Glutamatergic neuron (in vitro differentiated cells): Measurements from ENCODE around the gene BCKDHA. TPM values are rescaled to one million over a fixed set of nuclear protein-coding genes. Genes with fewer than 3 reads are reported as not detected.

Source experiments
- DNase-seq: peaks from one replicate; pipeline ENCODE4 v3.0.0; 2022
- H3K27ac Mint-ChIP-seq: one replicate; pipeline ENCODE4 v1.8.0; 2020; ENCODE audit warnings: mild to moderate bottlenecking, mixed read lengths, inconsistent platforms; ENCODE audit not compliant: unreplicated experiment
- H3K27me3 Mint-ChIP-seq: one replicate; pipeline ENCODE4 v1.8.0; 2020; ENCODE audit warnings: mild to moderate bottlenecking, moderate library complexity, mixed read lengths, inconsistent platforms; ENCODE audit not compliant: unreplicated experiment
- H3K36me3 Mint-ChIP-seq: one replicate; pipeline ENCODE4 v1.8.0; 2020; ENCODE audit warnings: mild to moderate bottlenecking, mixed read lengths, inconsistent platforms; ENCODE audit not compliant: unreplicated experiment
- H3K4me1 Mint-ChIP-seq: one replicate; pipeline ENCODE4 v1.8.0; 2020; ENCODE audit warnings: mild to moderate bottlenecking, low read depth, mixed read lengths, inconsistent platforms; ENCODE audit not compliant: unreplicated experiment
- H3K4me3 Mint-ChIP-seq: one replicate; pipeline ENCODE4 v1.8.0; 2020; ENCODE audit warnings: mild to moderate bottlenecking, mixed read lengths, inconsistent platforms; ENCODE audit not compliant: unreplicated experiment
- H3K9me3 Mint-ChIP-seq: one replicate; pipeline ENCODE4 v1.8.0; 2020; ENCODE audit warnings: mild to moderate bottlenecking, moderate library complexity, mixed read lengths, inconsistent platforms; ENCODE audit not compliant: unreplicated experiment
- CTCF ChIP-seq: fragments of 200-600 bp; sonication (generic); IDR thresholded peaks from one replicate; pipeline ENCODE4 v1.5.0; 2021; ENCODE audit not compliant: partially characterized antibody, unreplicated experiment
- total RNA-seq: library from RNA; stranded (reverse); fragmentation: NEBNext Ultra II Directional; extraction: Animal tissue kit (Norgen Biotek cat#: 25700); gene quantifications from one replicate; pipeline ENCODE4 v1.2.1, GENCODE V29; 2021; ENCODE audit not compliant: unreplicated experiment

BCKDHA gene
- total RNA-seq, 1 donor from 2014 or later = 11.0 TPM

DNA sequence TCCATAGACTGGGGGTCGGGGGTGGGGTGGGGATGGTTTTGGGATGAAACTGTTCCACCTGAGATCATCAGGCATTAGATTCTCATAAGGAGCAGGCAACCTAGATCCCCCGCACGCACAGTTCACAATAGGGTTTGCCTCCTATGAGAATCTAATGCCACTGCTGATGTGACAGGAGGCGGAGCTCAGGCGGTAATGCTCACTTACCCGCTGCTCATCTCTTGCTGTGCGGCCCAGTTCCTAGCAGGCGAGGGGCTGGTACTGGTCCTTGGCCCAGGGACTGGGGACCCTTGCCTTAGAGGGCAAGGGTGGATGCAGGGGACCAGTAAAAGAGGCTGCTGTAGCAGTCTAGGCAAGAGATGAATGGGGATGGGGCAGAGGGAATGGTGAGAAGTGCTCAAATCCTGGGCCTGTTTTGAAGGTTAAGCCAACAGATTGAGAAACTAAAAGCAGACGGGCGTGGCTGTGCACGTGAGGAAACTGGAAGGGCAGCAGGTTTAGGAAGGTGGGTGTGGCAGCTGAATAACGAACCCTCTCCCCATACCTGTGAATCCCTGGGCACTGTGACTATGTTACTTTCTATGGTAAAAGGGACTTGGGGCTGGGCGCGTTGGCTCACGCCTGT lies 43.8 kb downstream of the BCKDHA start:
- Mint-ChIP-seq H3K27ac (no peak overlapping the region), H3K9me3 (peaks cover 2% of the 10 kb centered on the region), H3K4me3 (no peak overlapping the region), H3K27me3 (peaks cover 8% of the 10 kb centered on the region), H3K4me1 (peaks cover 5% of the 10 kb centered on the region), H3K36me3 (peaks cover 4% of the 10 kb centered on the region)
- no peak for TF ChIP-seq CTCF
- DNase-seq = no peak

DNA sequence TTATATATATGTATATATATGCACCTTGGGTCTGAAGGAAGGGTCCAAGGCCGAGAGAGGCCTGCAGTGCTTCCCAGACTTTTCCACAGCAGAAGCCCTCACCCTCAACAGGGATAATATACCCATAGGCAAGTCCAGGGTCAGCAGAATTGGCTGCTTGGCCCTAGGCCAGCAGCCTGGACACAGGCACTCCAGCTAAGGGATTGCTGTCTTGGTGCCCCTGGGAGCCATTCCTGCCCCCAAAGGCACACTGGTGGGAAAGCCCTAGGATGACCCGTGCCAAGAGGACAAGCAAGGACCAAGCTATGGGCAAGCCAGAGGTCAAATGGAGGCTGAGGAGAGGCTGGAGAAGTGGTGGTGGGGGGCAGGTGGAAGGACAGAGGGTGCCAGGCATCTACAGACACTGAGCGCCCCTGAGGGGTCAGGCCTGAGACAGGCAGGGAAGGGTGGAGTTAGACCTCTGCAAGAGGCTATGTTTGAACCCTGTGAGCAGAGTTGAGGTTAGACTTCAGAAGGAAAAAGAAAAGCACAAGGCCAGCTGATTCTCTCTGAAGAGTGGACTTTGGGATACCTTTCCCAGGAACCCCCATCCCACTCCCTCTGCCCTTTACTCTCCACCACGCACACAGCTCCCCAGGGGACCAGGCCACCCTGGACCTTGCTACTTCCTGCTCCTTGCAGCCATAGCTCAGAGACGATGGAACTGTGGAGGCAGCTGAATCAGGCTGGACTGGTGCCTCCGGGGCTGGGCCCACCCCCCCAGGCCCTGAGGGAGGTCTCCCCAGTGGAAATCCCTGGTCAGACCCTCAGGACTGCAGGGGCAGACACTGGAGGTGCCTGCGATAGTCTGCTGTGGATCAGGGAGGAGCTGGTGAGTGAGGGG lies 45.1 kb downstream of the BCKDHA start, which contains the start of gene ERICH4:
Gene ERICH4 (plus strand): TSS at position 684 of the 883 bp plus-strand sequence. CDS start 14 bp downstream, at position 698.
- peak within 1 kb of the TSS; percentile 52 for H3K4me3 Mint-ChIP-seq
- H3K9me3 Mint-ChIP-seq = no peaks in the 10 kb centered on the region
- H3K4me1 Mint-ChIP-seq = peaks cover 5% of the 10 kb centered on the region
- H3K27ac Mint-ChIP-seq = peak within 1 kb of the TSS; percentile 1
- peaks cover 1% of the 10 kb centered on the region for H3K36me3 Mint-ChIP-seq
- no peak for DNase-seq
- no peak for TF ChIP-seq CTCF
- H3K27me3 Mint-ChIP-seq = peaks cover 8% of the 10 kb centered on the region

- no peak for TF ChIP-seq CTCF
- H3K36me3 Mint-ChIP-seq = no peaks in the 10 kb centered on the region
- peaks cover 10% of the 10 kb centered on the region for H3K27me3 Mint-ChIP-seq
- H3K9me3 Mint-ChIP-seq = no peaks in the 10 kb centered on the region
- H3K4me1 Mint-ChIP-seq = no peaks in the 10 kb centered on the region
- H3K27ac Mint-ChIP-seq = no peak overlapping the region
- peak overlapping the region; percentile 52 for H3K4me3 Mint-ChIP-seq
- no peak for DNase-seq
Observed at GRCh38 chr19:41443813-41444455, 46.3 kb downstream of the BCKDHA start.

DNA sequence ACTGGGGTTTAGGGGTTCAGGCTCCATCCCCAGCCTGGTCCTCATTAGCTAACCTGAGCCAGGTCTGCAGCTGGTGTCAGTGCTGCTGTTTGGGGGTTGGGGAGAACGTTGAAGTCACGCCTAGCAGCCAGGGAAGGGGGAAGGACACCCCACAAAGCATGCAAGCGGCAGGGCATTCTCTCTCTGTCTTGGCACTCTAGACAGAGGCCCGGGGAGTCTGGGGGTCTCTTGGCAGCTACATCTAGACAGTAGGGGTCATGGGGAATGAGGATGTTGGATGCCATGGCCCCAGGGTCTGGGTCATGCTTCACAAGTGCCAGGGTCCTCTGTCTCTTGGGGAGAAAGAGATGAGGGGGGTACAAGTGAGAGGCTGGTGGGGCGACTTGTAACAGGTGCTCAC lies 48.0 kb downstream of the BCKDHA start:
- Mint-ChIP-seq H3K4me3 (no peak overlapping the region), H3K9me3 (no peaks in the 10 kb centered on the region), H3K27me3 (peaks cover 15% of the 10 kb centered on the region), H3K4me1 (no peaks in the 10 kb centered on the region), H3K27ac (no peak overlapping the region), H3K36me3 (no peaks in the 10 kb centered on the region)
- no peak for DNase-seq
- TF ChIP-seq CTCF = no peak
